ENCODE measurements around the gene RAE1. TPM values are rescaled to one million over a fixed set of nuclear protein-coding genes. Genes with fewer than 3 reads are reported as not detected.
A peak's percentile ranks its signal among the peaks of the same experiment; 100 is the strongest.

RAE1 gene
- total and polyA plus RNA-seq, 12 donors = 8.8 to 46.9 (median 22.5) TPM

- Histone ChIP-seq H3K36me3 (replicated peaks in 1 of 2) (peaks cover 0 to 4% of the 10 kb centered on the region in 2 donors), H3K27me3 (no peaks in the 10 kb centered on the region), H3K9me3 (replicated peaks in 1 of 3) (no peaks in the 10 kb centered on the region), H3K27ac (peak overlapping the region in 3 of 5 donors; percentile 30 to 52 (median 30)), H3K4me3 (peak overlapping the region in 3 of 4 donors; percentile 12 to 81 (median 50)), H3K4me1 (replicated peaks in 1 of 2) (peaks cover 25 to 49% of the 10 kb centered on the region in 2 donors)
- WGBS, 4 donors = 7 to 57% (median 33%) methylated on average over 5 to 33 of the region's 33 CpGs
- TF ChIP-seq POLR2A (IDR thresholded peaks at IDR 0.05) (peak in 1 of 2 donors; percentile 43), CTCF (IDR thresholded peaks at IDR 0.05) (no peak)
- DNase-seq = peak in 5 of 7 donors; percentile 46 to 70 (median 59)
- intact Hi-C loops (cut with DNase I) = no loop called here
Observed at GRCh38 chr20:57392512-57393271, 41.6 kb downstream of the RAE1 start.

- intact Hi-C loops (cut with DNase I) = no loop called here
- Histone ChIP-seq H3K9me3 (replicated peaks in 1 of 3) (no peaks in the 10 kb centered on the region), H3K27me3 (no peaks in the 10 kb centered on the region), H3K27ac (peak overlapping the region in 2 of 5 donors; percentile 14 to 52), H3K36me3 (replicated peaks in 1 of 2) (peaks cover 0 to 4% of the 10 kb centered on the region in 2 donors), H3K4me3 (no peak overlapping the region), H3K4me1 (replicated peaks in 1 of 2) (peaks cover 25 to 50% of the 10 kb centered on the region in 2 donors)
- DNase-seq = peak in 1 of 7 donors; percentile 16
- 89 to 96% (median 93%) methylated on average over 11 to 14 of the region's 14 CpGs for WGBS, 4 donors
- no peak for TF ChIP-seq POLR2A (IDR thresholded peaks at IDR 0.05)
- no peak for TF ChIP-seq CTCF (IDR thresholded peaks at IDR 0.05)
Observed at GRCh38 chr20:57393321-57394120, 42.5 kb downstream of the RAE1 start.

GRCh38 chr20:57394121-57395082 lies 43.3 kb downstream of the RAE1 start:
- 80 to 90% (median 84%) methylated on average over 18 to 27 of the region's 27 CpGs for WGBS, 4 donors
- H3K9me3 ChIP-seq (replicated peaks in 1 of 3) = no peaks in the 10 kb centered on the region
- H3K4me3 ChIP-seq = no peak overlapping the region
- intact Hi-C loops (cut with DNase I) = no loop called here
- H3K36me3 ChIP-seq (replicated peaks in 1 of 2) = peaks cover 0 to 4% of the 10 kb centered on the region in 2 donors
- TF ChIP-seq CTCF (IDR thresholded peaks at IDR 0.05) (no peak), POLR2A (IDR thresholded peaks at IDR 0.05) (no peak)
- H3K27ac ChIP-seq = peak overlapping the region in 3 of 5 donors; percentile 61 to 93 (median 82)
- H3K4me1 ChIP-seq (replicated peaks in 1 of 2) = peaks cover 25 to 56% of the 10 kb centered on the region in 2 donors
- DNase-seq = peak in 1 of 7 donors; percentile 13
- no peaks in the 10 kb centered on the region for H3K27me3 ChIP-seq
